Measurements from ENCODE around the gene FOSL2. TPM values are rescaled to one million over a fixed set of nuclear protein-coding genes. Genes with fewer than 3 reads are reported as not detected.

FOSL2 gene
- total RNA-seq: 100 to 1,000 TPM in 1 of 2 donors, 10 to 100 TPM in 1; 83.4 to 114 TPM
- polyA plus RNA-seq (ENCODE audit: insufficient read length in 6 of 6): 10 to 100 TPM; 11.7 to 17.4 (median 14.4) TPM
- long read RNA-seq, donor 1, full-length matches to known transcripts: 5 of 11 reads
- long read RNA-seq, donor 1, partial matches to known transcripts: 6 of 11 reads
- long read RNA-seq, donor 1, other reads (novel, unspliced or antisense): 0 of 11 reads
- long read RNA-seq, donor 2, full-length matches to known transcripts: 3 of 3 reads
- long read RNA-seq, donor 2, partial matches to known transcripts: 0 of 3 reads
- long read RNA-seq, donor 2, other reads (novel, unspliced or antisense): 0 of 3 reads
- long read RNA-seq, donor 3, full-length matches to known transcripts: 3 of 3 reads
- long read RNA-seq, donor 3, partial matches to known transcripts: 0 of 3 reads
- long read RNA-seq, donor 3, other reads (novel, unspliced or antisense): 0 of 3 reads
- long read RNA-seq, donor 4, full-length matches to known transcripts: 3 of 9 reads
- long read RNA-seq, donor 4, partial matches to known transcripts: 0 of 9 reads
- long read RNA-seq, donor 4, other reads (novel, unspliced or antisense): 6 of 9 reads
- long read RNA-seq, donor 5, partial matches to known transcripts: 0 of 1 reads
- long read RNA-seq, donor 5, other reads (novel, unspliced or antisense): 0 of 1 reads
- long read RNA-seq, donor 6, full-length matches to known transcripts: 2 of 2 reads
- long read RNA-seq, donor 6, partial matches to known transcripts: 0 of 2 reads
- long read RNA-seq, donor 6, other reads (novel, unspliced or antisense): 0 of 2 reads
- long read RNA-seq, donor 7, full-length matches to known transcripts: 1 of 1 reads
- long read RNA-seq, donor 7, partial matches to known transcripts: 0 of 1 reads
- long read RNA-seq, donor 7, other reads (novel, unspliced or antisense): 0 of 1 reads
- long read RNA-seq, donor 8, full-length matches to known transcripts: 2 of 2 reads
- long read RNA-seq, donor 8, partial matches to known transcripts: 0 of 2 reads
- long read RNA-seq, donor 8, other reads (novel, unspliced or antisense): 0 of 2 reads
- long read RNA-seq, donor 9: 0 reads
- long read RNA-seq, donor 10, full-length matches to known transcripts: 6 of 7 reads
- long read RNA-seq, donor 10, partial matches to known transcripts: 1 of 7 reads
- long read RNA-seq, donor 10, other reads (novel, unspliced or antisense): 0 of 7 reads
- long read RNA-seq, donor 11: 0 reads
- long read RNA-seq, donor 12: 0 reads

- H3K27me3 ChIP-seq: no peaks in the 10 kb centered on the region
- H3K9me3 ChIP-seq: no peaks in the 10 kb centered on the region
- H3K36me3 ChIP-seq: peaks cover 0 to 1% of the 10 kb centered on the region in 2 donors
- no peak for TF ChIP-seq CTCF (IDR thresholded peaks at IDR 0.05)
- intact Hi-C loops (cut with DNase I): loop anchor here in 1 of 2 donors (10.0 kb wide), 1 partner anchor 688 kb away; no protein-coding TSS in a partner anchor
- H3K4me3 ChIP-seq: peak within 1 kb of the TSS; percentile 72 to 93
- peaks cover under 1 to 38% of the 10 kb centered on the region in 2 donors for H3K4me1 ChIP-seq
- DNase-seq: peak; percentile 98 to 99 (median 98)
- peak; percentile 72 for ATAC-seq
- H3K27ac ChIP-seq: peak within 1 kb of the TSS; percentile 99 to 100
These were observed at the start of gene FOSL2 for GRCh38 chr2:28392297-28393113. Gene FOSL2 (plus strand): TSS chr2:28392858. CDS start chr2:28393721, 863 bp downstream.

- peak in 1 of 4 donors; percentile 11 for DNase-seq
These were observed 49.3 kb upstream of the FOSL2 start for GRCh38 chr2:28343184-28343942.

GRCh38 chr2:28343971-28344715 lies 48.5 kb upstream of the FOSL2 start:
- intact Hi-C loops (cut with DNase I): no loop called here
- DNase-seq: peak in 2 of 4 donors; percentile 32 to 49
- Histone ChIP-seq H3K36me3 (no peaks in the 10 kb centered on the region), H3K27me3 (no peaks in the 10 kb centered on the region), H3K4me3 (no peak overlapping the region), H3K27ac (no peak overlapping the region), H3K9me3 (no peaks in the 10 kb centered on the region), H3K4me1 (peaks cover 3 to 16% of the 10 kb centered on the region in 2 donors)
- no peak for TF ChIP-seq CTCF (IDR thresholded peaks at IDR 0.05)
- no peak for ATAC-seq

More at GRCh38 chr2:28343184-28343942, 49.3 kb upstream of the FOSL2 start:
- Histone ChIP-seq H3K27me3 (no peaks in the 10 kb centered on the region), H3K4me1 (peaks cover 3 to 16% of the 10 kb centered on the region in 2 donors), H3K4me3 (no peak overlapping the region), H3K9me3 (no peaks in the 10 kb centered on the region), H3K27ac (peak overlapping the region; percentile 23 to 54), H3K36me3 (peaks cover 0 to 5% of the 10 kb centered on the region in 2 donors)
- intact Hi-C loops (cut with DNase I): no loop called here
- ATAC-seq: no peak
- no peak for TF ChIP-seq CTCF (IDR thresholded peaks at IDR 0.05)

All from left lung (tissue), 14 donors.